Tibial nerve (tissue), 4 donors: Measurements from ENCODE around the gene SLAMF1.

Experiments used
- EP300 ChIP-seq, 2 donors: sonication (generic); formaldehyde crosslinking; IDR thresholded peaks; one replicate each; pipeline ENCODE4 v1.6.1; 2017; ENCODE audit warnings: antibody characterized with exemption in 2 of 2, mild to moderate bottlenecking in 1 of 2
- POLR2A ChIP-seq, 2 donors: fragments of 450-650 bp; IDR thresholded peaks; one replicate each; pipeline ENCODE4 v1.6.1; 2017; ENCODE audit warnings: antibody characterized with exemption in 2 of 2, mild to moderate bottlenecking in 2 of 2, moderate library complexity in 2 of 2
- TF ChIP-seq, protein P1 (sequence below), 5 experiments: fragments of 200-600 bp in 3 of 5; fragments of 450-650 bp in 2 of 5; sonication (generic) in 3 of 5; IDR thresholded peaks; one replicate each; pipeline ENCODE4 v1.5.1; 2016 to 2019; ENCODE audit warnings: antibody characterized with exemption in 5 of 5, mild to moderate bottlenecking in 3 of 5, moderate library complexity in 2 of 5

DNA sequence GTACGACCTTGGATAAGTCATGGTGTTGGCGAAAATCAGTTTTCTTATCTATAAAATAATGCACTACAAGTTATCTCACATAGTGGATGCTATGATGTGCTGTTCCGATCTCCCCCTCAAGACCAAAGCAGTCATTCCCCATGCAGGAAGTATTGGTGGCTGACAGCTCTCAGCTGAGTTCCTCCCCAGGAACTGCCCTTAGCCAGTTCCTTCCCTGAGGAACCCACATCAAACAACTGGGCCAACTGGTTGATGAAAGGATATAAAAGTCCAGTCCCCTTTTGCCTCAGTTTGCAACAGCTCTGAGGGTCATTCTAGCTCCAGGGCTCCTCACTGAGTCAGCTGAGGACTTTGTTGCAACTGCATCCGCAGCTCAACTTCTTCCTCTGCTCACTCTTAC is 16.1 kb upstream of the SLAMF1 start:
- TF ChIP-seq, protein P1, sequence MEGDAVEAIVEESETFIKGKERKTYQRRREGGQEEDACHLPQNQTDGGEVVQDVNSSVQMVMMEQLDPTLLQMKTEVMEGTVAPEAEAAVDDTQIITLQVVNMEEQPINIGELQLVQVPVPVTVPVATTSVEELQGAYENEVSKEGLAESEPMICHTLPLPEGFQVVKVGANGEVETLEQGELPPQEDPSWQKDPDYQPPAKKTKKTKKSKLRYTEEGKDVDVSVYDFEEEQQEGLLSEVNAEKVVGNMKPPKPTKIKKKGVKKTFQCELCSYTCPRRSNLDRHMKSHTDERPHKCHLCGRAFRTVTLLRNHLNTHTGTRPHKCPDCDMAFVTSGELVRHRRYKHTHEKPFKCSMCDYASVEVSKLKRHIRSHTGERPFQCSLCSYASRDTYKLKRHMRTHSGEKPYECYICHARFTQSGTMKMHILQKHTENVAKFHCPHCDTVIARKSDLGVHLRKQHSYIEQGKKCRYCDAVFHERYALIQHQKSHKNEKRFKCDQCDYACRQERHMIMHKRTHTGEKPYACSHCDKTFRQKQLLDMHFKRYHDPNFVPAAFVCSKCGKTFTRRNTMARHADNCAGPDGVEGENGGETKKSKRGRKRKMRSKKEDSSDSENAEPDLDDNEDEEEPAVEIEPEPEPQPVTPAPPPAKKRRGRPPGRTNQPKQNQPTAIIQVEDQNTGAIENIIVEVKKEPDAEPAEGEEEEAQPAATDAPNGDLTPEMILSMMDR (IDR thresholded peaks at IDR 0.05): no peak
- TF ChIP-seq POLR2A (IDR thresholded peaks at IDR 0.05): no peak
- no peak for TF ChIP-seq EP300 (IDR thresholded peaks at IDR 0.05)
